Erythroblast (primary cell): Measurements from ENCODE around the gene PGA3.

ENCODE experiments used
- GATA1 ChIP-seq: IDR thresholded peaks from 2 replicates; pipeline ENCODE4 v1.6.1; 2011; ENCODE audit warnings: low read depth, mild to moderate bottlenecking, control low read depth, low read length, moderate library complexity
- POLR2A ChIP-seq: IDR thresholded peaks from 2 replicates; pipeline ENCODE4 v1.6.1; 2011; ENCODE audit warnings: mild to moderate bottlenecking, low read length

DNA sequence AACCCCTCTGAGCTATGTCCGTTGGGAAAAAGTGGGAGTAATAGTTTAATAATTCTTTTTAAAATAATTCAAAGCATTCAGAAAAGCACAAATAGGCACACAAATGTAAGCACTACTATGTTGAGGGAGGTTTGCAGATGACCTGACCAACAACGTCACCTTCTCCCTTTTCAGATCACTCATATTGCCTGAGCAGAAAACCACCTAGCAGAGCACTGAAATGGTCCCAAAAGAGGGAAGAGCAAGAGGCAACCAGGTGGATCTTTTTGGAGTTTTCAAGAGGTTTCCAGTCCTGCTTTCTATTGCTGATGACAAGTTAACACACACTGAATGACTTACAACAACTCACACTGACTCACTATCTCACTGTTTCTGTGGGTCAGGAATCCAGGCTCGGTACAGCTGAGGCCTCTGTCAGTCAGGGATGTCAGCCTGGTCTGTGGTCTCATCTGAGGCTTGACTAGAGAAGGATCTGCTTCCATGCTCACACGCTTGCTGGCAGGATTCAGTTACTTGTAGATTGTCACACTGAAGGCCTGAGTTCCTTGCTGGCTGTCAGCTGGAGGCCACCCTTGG, 4.3 kb upstream of the PGA3 start:
- no peak for TF ChIP-seq POLR2A
- no peak for TF ChIP-seq GATA1
